ENCODE results near the gene EXOSC9.
"Not testable (repeated sequence)": the region's sequence is repeated elsewhere in the genome, so short reads cannot be mapped to it uniquely, and the experiment has no call there.

EXOSC9 gene

GRCh38 chr4:121800961-121801714 is at the start of gene EXOSC9:
TSS of gene EXOSC9 (plus strand) at chr4:121801323. CDS start at chr4:121801425, 102 bp downstream.
- peak; percentile 84 to 91 for DNase-seq (ENCODE audit: low read depth in 2 of 2)

- DNase-seq (ENCODE audit: low read depth in 2 of 2) = not testable (repeated sequence)
Observed at GRCh38 chr4:121752142-121752541, 49.0 kb upstream of the EXOSC9 start.

GRCh38 chr4:121758925-121759568 is 42.1 kb upstream of the EXOSC9 start:
- DNase-seq (ENCODE audit: low read depth in 2 of 2) = no peak

GRCh38 chr4:121760205-121760604 is 40.9 kb upstream of the EXOSC9 start:
- DNase-seq (ENCODE audit: low read depth in 2 of 2) = no peak

GRCh38 chr4:121764303-121764701 is 36.8 kb upstream of the EXOSC9 start:
- DNase-seq (ENCODE audit: low read depth in 2 of 2) = no peak

GRCh38 chr4:121764702-121765367 is 36.3 kb upstream of the EXOSC9 start, which contains the start of gene SMIM43:
TSS of gene SMIM43 (minus strand) at chr4:121765164. CDS start at chr4:121765105, 59 bp downstream.
- no peak for DNase-seq (ENCODE audit: low read depth in 2 of 2)

- DNase-seq (ENCODE audit: low read depth in 2 of 2) = no peak
Observed at GRCh38 chr4:121765368-121765705, 35.8 kb upstream of the EXOSC9 start.

- no peak for DNase-seq (ENCODE audit: low read depth in 2 of 2)
Observed at GRCh38 chr4:121765971-121766538, 35.1 kb upstream of the EXOSC9 start.

GRCh38 chr4:121767166-121767565 is 34.0 kb upstream of the EXOSC9 start:
- DNase-seq (ENCODE audit: low read depth in 2 of 2) = no peak

GRCh38 chr4:121769341-121769740 is 31.8 kb upstream of the EXOSC9 start:
- no peak for DNase-seq (ENCODE audit: low read depth in 2 of 2)

GRCh38 chr4:121771869-121772268 is 29.3 kb upstream of the EXOSC9 start:
- DNase-seq (ENCODE audit: low read depth in 2 of 2) = no peak

- DNase-seq (ENCODE audit: low read depth in 2 of 2) = no peak
Observed at GRCh38 chr4:121773883-121774282, 27.2 kb upstream of the EXOSC9 start.

- DNase-seq (ENCODE audit: low read depth in 2 of 2) = no peak
Observed at GRCh38 chr4:121776610-121777401, 24.3 kb upstream of the EXOSC9 start.

- no peak for DNase-seq (ENCODE audit: low read depth in 2 of 2)
Observed at GRCh38 chr4:121777625-121778024, 23.5 kb upstream of the EXOSC9 start.

GRCh38 chr4:121778991-121779628 is 22.0 kb upstream of the EXOSC9 start:
- DNase-seq (ENCODE audit: low read depth in 2 of 2) = no peak

GRCh38 chr4:121783210-121783609 is 17.9 kb upstream of the EXOSC9 start:
- DNase-seq (ENCODE audit: low read depth in 2 of 2) = no peak

GRCh38 chr4:121784401-121784800 is 16.7 kb upstream of the EXOSC9 start:
- DNase-seq (ENCODE audit: low read depth in 2 of 2) = no peak

- DNase-seq (ENCODE audit: low read depth in 2 of 2) = no peak
Observed at GRCh38 chr4:121784975-121785374, 16.1 kb upstream of the EXOSC9 start.

- DNase-seq (ENCODE audit: low read depth in 2 of 2) = no peak
Observed at GRCh38 chr4:121785479-121785878, 15.6 kb upstream of the EXOSC9 start.

GRCh38 chr4:121786221-121786620 is 14.9 kb upstream of the EXOSC9 start:
- no peak for DNase-seq (ENCODE audit: low read depth in 2 of 2)

- DNase-seq (ENCODE audit: low read depth in 2 of 2) = no peak
Observed at GRCh38 chr4:121788896-121789295, 12.2 kb upstream of the EXOSC9 start.

Data from stimulated activated CD4-positive, alpha-beta T cell treated with anti-CD3 and anti-CD28 coated beads, Interleukin-15, amount 100 ng/mL, for 48 hours (primary cell).